Measurements from ENCODE around the gene PPBP. TPM values are rescaled to one million over a fixed set of nuclear protein-coding genes. Genes with fewer than 3 reads are reported as not detected.

The PPBP gene
- polyA plus RNA-seq, 1 donor (not counting 4 experiments of a cell fraction or from before 2014, with no cell fraction given): 0.42 TPM

- Histone ChIP-seq H2AFZ (ENCODE audit: control insufficient read depth, low read length) (no peak overlapping the region), H3K4me3 (ENCODE audit: control insufficient read depth in 2 of 3, extremely low read depth in 1 of 3, insufficient read depth in 2 of 3, low read depth in 1 of 3, low read length in 3 of 3) (no peak overlapping the region), H3K4me1 (ENCODE audit: control insufficient read depth, extremely low read depth, insufficient read depth, low read length) (peaks cover 13% of the 10 kb centered on the region), H3K79me2 (ENCODE audit: control insufficient read depth, insufficient read depth, low read length) (no peaks in the 10 kb centered on the region), H4K20me1 (ENCODE audit: control insufficient read depth, extremely low read depth, insufficient read depth, low read length) (no peaks in the 10 kb centered on the region), H3K9ac (ENCODE audit: control insufficient read depth, extremely low read depth, insufficient read depth, low read length) (no peak overlapping the region), H3K36me3 (ENCODE audit: control insufficient read depth in 2 of 2, extremely low read depth in 1 of 2, insufficient read depth in 2 of 2, low read length in 2 of 2) (no peaks in the 10 kb centered on the region), H3K27me3 (ENCODE audit: control insufficient read depth, extremely low read depth, insufficient read depth, low read length) (no peaks in the 10 kb centered on the region), H3K9me3 (ENCODE audit: control insufficient read depth, low read depth, low read length) (no peaks in the 10 kb centered on the region), H3K4me2 (ENCODE audit: control insufficient read depth, extremely low read depth, insufficient read depth, low read depth, low read length) (no peak overlapping the region), H3K27ac (ENCODE audit: control insufficient read depth, insufficient read depth, low read length) (no peak overlapping the region), H3K9me1 (ENCODE audit: control insufficient read depth, extremely low read depth, insufficient read depth, low read length) (no peaks in the 10 kb centered on the region)
- DNase-seq (ENCODE audit: low read depth, low spot score) (no peak), FAIRE-seq (no peak)
- dilution Hi-C loops (cut with MboI; ENCODE audit: extremely low pct_ligation_motif_present, low sequenced_read_pairs): no loop called here
- TF ChIP-seq EZH2 (IDR thresholded peaks at IDR 0.05; ENCODE audit: low read length) (no peak), CTCF (optimal IDR thresholded peaks at IDR 0.05 in 1 of 3, IDR thresholded peaks at IDR 0.05 in 1 of 3, conservative IDR thresholded peaks at IDR 0.05 in 1 of 3; ENCODE audit: extremely low read depth in 1 of 3, insufficient read depth in 2 of 3, low read length in 3 of 3) (no peak)
Measured at GRCh38 chr4:74000301-74000700, 12.3 kb upstream of the PPBP start.

- peak; percentile 71 for FAIRE-seq
- Histone ChIP-seq H3K27ac (ENCODE audit: control insufficient read depth, insufficient read depth, low read length) (no peak within 1 kb of the TSS), H3K9me3 (ENCODE audit: control insufficient read depth, low read depth, low read length) (no peaks in the 10 kb centered on the region), H3K27me3 (ENCODE audit: control insufficient read depth, extremely low read depth, insufficient read depth, low read length) (no peaks in the 10 kb centered on the region), H4K20me1 (ENCODE audit: control insufficient read depth, extremely low read depth, insufficient read depth, low read length) (no peaks in the 10 kb centered on the region), H3K4me1 (ENCODE audit: control insufficient read depth, extremely low read depth, insufficient read depth, low read length) (peaks cover 8% of the 10 kb centered on the region), H3K9me1 (ENCODE audit: control insufficient read depth, extremely low read depth, insufficient read depth, low read length) (no peaks in the 10 kb centered on the region), H3K9ac (ENCODE audit: control insufficient read depth, extremely low read depth, insufficient read depth, low read length) (peak within 1 kb of the TSS; percentile 41), H2AFZ (ENCODE audit: control insufficient read depth, low read length) (peak within 1 kb of the TSS; percentile 94), H3K4me3 (ENCODE audit: control insufficient read depth in 2 of 3, extremely low read depth in 1 of 3, insufficient read depth in 2 of 3, low read depth in 1 of 3, low read length in 3 of 3) (peak within 1 kb of the TSS in 1 of 3 experiments; percentile 29), H3K79me2 (ENCODE audit: control insufficient read depth, insufficient read depth, low read length) (no peaks in the 10 kb centered on the region), H3K4me2 (ENCODE audit: control insufficient read depth, extremely low read depth, insufficient read depth, low read depth, low read length) (peak within 1 kb of the TSS; percentile 80), H3K36me3 (ENCODE audit: control insufficient read depth in 2 of 2, extremely low read depth in 1 of 2, insufficient read depth in 2 of 2, low read length in 2 of 2) (no peaks in the 10 kb centered on the region)
- no peak for TF ChIP-seq EZH2 (IDR thresholded peaks at IDR 0.05; ENCODE audit: low read length)
- TF ChIP-seq CTCF (optimal IDR thresholded peaks at IDR 0.05 in 1 of 3, IDR thresholded peaks at IDR 0.05 in 1 of 3, conservative IDR thresholded peaks at IDR 0.05 in 1 of 3; ENCODE audit: extremely low read depth in 1 of 3, insufficient read depth in 2 of 3, low read length in 3 of 3): peak in 2 of 3 experiments; percentile 28 to 75
- dilution Hi-C loops (cut with MboI; ENCODE audit: extremely low pct_ligation_motif_present, low sequenced_read_pairs): no loop called here
- DNase-seq (ENCODE audit: low read depth, low spot score): no peak
Measured at GRCh38 chr4:73998040-73999011, 10.3 kb upstream of the PPBP start, which contains the start of gene CXCL5. Gene CXCL5, minus strand, starts transcription at chr4:73998677. Its CDS starts 96 bp downstream, at chr4:73998581.

Data from keratinocyte (primary cell).